GM18870 (cell line): ENCODE measurements around the gene CD74.

ENCODE experiments used
- ATAC-seq: cut with Tn5 transposase; IDR thresholded peaks from one replicate; pipeline ENCODE4 v1.9.1; 2021; ENCODE audit warnings: moderate library complexity; ENCODE audit not compliant: unreplicated experiment

CD74 gene

GRCh38 chr5:150368526-150368925 lies 44.2 kb downstream of the CD74 start:
- no peak for ATAC-seq

- no peak for ATAC-seq
Observed at GRCh38 chr5:150364004-150364403, 48.7 kb downstream of the CD74 start.

- no peak for ATAC-seq
Observed at GRCh38 chr5:150363185-150363584, 49.5 kb downstream of the CD74 start.

DNA sequence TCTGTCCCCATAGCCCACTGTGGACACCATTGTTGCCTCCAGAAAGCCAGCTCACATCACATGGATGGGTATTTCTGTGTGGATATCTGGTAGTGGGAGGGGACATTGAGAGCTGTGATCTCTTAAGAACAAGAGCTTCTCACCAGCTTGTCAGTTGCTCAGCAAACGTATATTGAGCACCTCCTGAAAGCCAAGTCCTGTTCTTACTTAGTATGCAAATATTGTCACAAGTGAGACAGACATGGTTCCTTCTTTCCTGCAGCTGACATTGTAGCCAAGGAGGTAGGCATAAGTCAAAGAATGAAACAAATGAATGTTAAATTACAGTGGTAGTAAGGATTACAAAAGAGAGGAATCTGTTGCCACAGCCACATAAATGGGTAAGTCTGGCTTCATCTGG lies 51.4 kb downstream of the CD74 start:
- ATAC-seq, result no peak

- no peak for ATAC-seq
Observed at GRCh38 chr5:150358261-150359095, 54.2 kb downstream of the CD74 start.

GRCh38 chr5:150357326-150358260 lies 55.1 kb downstream of the CD74 start, which contains the start of gene TCOF1:
TSS of gene TCOF1 (plus strand) at chr5:150357697. CDS start at chr5:150357747, 50 bp downstream.
- peak; percentile 92 for ATAC-seq

DNA sequence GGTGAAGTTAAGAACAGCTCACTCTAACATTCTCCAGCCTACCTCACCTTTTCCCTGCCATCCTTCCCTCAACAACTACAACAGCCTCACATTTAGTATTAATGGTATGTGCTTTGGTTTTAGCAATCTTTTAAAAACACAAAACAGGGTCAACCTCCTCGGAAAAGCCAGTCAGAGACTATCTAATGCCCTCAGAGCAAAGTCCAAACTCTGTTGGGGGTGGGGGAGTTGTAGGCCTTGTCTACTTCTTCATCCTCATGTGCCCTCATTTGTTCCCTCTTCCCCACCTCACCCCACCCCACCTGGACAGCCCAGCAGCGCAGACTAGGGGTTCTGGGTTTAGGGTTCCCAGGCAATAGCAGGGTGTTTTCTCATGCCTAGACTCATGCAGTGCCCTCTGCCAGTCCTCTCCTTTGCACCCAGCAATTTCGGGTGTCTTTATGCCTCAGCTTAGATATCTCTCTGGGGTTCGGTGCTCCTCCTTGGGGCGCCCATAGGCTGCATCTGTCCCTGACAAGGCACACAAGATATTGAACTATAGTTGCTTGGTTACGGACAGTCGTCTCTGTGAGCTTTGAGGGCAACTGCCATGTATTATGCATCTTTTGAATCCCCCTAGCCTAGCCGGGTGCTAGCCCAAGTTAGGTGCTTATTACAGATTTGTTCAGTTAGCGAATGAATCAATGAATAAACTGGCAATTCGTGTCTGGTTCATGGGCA lies 56.0 kb downstream of the CD74 start:
- no peak for ATAC-seq

DNA sequence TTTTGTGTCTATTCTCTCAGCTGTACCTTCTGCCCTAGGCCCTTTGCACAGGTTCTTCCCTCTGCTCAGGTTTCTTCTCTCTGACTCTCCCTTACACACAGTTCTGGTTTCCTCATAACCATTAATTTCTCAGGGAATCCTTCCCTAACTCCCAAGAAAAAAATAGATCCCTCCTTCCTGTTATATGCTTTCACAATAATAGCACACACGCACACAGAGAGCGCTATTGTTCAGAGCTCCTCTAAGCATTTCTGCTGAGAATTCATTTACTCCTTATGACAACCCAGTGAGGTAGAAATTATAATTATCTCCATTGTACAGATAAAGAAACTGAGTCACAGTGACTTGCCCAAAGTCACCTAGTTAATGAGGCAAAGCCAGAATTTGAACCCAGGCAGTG lies 56.9 kb downstream of the CD74 start:
- no peak for ATAC-seq

DNA sequence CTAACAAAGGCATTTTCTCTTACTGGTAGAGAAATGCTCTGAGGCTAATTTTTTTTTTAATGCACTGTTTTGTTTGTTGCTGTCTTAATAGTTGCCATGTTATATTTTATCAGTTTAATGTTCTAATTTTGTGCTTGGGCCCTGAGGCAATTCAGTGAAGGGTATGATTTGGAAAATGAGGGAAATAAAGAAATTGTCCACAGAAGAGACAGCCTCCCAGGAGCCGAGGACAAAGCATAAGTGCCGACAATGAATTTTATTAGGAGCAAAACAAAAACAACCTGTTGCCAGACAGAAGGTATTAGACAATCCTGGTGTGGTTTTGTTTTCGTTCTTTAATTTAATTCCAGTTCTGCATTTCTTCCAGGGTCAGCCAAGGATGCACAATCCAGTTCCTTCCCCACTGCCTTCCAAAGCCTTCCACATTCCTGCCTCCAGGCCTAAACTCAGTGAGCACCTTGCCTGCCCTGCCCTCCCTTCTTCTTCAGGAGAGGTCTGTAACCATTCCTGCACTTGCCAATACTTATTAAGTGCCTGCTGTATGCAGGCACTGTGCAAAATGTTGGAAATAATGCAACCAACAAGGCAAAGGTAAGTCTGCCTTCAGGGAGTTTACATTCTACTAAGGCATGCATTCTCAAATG lies 59.6 kb downstream of the CD74 start:
- ATAC-seq, result no peak

DNA sequence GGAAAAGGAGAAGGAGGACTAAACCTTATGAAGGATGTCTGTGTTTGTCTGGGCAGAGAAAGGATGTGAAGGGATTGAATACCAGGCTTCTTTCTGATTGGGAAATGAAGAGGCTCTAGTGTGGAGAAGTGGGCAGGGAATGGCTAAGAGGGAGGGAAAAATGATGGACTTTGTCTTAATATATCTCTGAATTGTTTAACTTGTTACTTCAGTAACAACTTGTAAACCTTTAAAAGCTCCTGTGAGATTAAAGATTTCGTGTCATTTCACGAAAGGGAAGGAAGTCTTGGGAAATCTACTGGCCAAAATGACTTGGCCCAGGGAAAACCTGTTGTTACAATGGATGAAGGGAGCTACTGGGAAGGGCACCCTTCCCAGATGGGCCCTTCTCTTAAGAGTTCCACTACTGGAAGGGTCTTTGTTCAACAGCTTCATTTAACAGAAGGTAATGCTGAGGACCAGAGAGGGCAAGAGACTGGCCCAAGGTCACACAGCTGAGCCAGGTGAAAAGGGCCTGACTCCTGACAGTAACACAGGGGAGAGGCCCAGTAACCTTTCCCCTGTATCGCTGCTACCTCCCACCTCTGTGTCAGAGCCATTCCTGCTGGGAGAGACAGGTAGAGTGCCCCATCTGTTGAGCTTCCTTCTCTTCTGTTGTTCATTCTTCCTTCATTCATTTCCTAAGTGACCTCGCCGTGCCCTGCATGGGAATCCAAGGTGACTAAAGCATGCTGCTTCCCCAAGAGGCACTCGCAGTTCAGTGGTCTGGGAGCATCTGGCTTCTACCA lies 60.3 kb downstream of the CD74 start:
- no peak for ATAC-seq
